Skin of body (tissue), 2 donors: ENCODE measurements around the gene ADCY1. TPM values are rescaled to one million over a fixed set of nuclear protein-coding genes. Genes with fewer than 3 reads are reported as not detected.

Source experiments
- DNase-seq: peaks from one replicate; lab custom pipeline; 2025; lab: John Stamatoyannopoulos, UW
- total RNA-seq: library from RNA; depleted of rRNA; stranded (reverse); fragments of >200 nt; gene quantifications from one replicate; pipeline ENCODE4 v1.2.3, GENCODE V29; 2014

ADCY1 gene
- total RNA-seq, 1 donor from 2014 or later: 5.7 TPM

DNA sequence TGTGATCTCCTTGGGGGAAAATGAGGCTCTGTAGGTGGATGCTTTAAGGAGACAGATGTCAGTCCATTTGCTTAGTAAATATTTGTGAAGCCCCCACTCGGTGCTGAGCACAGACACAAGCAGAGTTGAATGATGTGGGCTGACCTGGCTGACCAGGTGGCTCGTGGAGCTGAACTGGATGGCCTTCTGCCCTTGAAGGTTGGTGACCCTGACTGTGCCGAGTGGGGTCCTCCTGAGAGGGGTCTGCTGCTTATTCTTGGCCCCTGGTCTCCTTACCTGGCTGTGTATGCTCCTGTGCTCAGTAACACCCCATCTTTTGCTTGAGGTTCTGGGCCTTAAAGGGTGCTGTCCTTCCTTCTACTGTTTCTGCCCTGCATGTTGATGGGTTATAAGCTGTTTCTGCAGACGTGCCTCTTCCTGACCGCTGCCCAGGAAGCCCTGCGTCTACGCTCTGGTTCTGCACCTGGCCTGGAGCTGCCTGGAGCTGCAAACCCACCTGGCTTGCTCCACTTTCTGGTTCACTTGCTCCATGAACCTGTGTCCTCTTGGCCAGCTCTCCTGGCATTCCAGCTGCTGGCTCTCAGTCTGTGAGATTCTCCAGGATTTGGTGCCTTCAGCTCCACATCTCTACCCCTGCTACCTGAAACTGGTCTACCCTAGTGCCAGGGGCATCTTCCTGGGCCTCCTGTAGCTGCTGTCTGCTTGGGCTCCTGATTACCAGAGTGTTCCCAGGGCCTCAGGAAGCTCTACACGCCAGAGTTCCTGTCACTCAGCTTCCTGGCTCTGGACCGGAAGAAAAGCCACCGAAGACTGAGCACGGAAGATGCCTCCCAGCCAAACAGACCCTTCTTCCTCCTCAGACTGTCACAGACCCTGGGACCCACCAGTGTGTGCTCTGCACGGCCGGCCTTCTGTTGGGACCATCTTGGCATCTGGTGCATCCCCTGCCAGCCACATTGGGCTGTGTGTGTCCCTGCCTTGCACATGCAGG, 76.5 kb downstream of the ADCY1 start:
- no peak for DNase-seq

DNA sequence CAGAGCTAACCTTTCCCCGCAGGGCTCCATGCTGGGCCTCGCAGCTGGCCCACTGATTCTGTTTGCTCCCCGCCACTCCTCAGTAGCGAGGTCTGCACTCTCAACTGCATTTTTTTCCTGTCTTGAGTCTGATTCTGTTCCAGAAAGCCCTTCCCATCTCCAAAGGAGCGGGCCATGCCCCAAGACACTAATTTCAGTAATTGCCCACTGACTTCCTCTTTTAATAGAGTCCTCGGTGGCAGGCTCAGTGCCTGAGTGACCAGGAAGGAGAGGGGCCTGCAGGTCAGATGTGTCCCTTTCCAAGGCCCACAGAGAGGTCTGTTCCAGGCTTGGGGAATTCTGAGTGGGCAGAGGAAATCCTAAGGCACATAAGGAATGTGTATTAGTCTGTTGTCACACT, 77.4 kb downstream of the ADCY1 start:
- no peak for DNase-seq

- no peak for DNase-seq
Observed at GRCh38 chr7:45652630-45653029, 78.5 kb downstream of the ADCY1 start.

DNA sequence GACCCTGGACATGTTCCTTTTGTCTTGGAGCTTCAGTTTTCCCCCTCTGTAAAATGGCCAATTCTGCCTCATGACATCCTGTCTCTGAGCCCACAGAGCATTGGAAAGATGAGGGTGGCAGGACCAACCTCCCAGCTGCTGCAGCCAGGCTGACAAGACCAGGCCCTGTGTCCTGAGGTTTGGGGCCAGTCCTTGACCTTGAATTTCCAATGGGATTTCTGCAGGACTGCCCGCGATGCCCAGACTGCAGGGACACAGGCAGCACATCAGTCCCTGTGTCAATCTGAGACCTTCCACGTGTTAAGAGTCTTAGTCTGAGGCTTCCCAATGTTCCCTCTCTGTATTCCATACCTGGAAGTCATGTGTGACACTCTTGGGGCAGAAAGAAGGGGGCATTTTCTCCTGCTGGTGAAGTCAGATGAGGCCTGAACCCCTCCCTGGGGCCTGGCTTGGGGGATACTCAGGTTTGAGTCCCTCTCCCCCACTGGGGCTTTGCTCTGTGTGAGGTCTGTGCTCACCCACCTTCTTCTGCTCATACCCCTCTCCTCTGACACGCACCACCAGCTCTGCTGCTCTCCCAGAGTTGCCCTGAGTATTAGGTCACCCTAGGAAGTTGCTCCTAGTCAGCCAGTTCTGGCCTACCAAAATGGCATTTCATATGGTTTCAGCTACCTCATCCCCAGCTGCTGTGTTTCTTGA, 79.2 kb downstream of the ADCY1 start:
- no peak for DNase-seq

DNA sequence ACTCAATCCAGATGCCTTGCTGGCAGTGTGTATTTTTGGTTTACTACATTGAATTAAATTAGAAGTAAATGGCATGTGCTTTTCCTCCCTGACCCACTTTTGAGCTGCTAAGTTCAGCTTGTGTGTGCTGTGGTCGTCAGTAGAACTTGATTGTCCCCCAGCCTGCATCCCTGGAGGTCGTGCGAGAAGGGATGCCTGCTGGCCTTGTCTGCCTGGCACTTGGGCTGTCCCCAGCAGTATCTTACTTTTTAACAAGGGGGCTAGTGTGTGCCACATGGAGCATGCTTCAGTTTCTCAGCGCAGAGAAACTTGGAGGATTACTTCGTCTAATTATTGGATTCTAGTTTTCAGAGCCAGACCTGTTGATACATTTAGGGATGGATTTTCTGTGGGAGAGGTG, 80.2 kb downstream of the ADCY1 start:
- DNase-seq: no peak

DNA sequence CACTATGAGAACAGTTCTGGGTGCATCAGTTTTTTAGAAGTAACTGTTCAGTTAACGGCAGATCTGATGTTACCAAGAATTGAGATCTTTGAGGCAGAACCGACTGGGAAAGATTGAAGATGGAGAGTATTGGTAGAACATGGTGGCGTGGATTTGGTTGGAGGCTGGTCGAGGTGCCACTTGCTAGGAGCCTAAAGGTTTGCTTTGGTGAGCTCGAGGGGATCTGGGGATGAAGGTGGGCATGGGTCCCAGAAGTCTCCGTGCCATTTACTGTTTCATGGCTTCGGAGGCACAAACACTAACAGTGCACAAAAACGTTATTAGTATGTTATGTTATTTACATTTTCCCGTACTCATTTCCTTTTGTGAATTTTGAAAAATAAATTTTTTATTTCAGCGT, 81.4 kb downstream of the ADCY1 start:
- DNase-seq: no peak

DNA sequence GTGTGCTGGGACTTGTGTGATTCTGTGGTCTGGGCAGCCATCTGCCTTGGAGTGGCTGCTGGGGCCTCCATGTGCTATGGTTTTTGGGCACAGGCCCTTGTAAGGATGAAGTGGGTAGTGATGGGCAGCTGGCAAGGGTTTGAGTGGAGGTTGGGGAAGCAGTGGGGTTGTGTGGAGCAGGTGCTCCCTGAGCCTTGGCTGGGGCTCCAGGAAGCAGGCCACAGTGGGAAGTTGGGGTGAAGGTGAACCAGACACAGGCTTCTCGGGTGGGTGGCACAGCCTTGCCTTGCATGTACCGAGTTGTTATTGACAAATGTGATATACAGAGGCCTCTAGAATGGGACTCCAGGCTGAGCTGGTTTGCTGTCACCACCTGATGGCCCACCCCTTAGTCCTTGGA, 82.3 kb downstream of the ADCY1 start:
- no peak for DNase-seq

DNA sequence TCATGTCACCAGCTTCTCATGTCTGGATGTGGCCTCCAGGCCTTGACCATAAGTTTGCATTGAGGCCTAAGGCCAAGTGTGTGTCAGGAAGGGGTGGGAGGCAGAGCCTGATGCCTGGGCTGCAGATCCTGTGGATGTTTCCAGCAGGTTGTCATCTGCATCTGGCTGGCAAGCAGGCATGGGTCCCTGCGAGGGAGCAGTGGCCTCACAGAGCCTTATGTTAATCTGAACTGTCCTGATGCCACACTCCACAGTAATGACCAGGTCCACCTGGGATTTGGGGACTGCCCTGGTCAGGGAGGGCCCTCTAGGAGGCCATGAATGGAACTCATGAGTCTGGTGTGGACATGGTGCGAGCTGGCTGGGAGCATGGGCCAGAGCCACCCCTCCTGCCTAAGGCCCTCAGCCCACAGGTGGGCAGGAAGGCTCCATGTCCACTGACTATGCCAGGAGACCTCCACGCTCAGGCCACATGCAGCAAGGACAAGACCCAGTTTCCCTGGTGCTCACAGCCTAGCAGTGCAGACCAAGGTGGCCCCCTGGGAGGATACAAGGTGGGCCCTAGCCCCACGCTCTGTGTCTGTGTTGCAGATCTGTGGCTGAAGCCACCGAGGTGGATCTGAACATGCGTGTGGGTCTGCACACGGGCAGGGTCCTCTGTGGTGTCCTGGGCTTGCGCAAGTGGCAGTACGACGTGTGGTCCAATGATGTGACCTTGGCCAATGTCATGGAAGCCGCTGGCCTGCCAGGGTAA, 83.1 kb downstream of the ADCY1 start:
- DNase-seq: no peak

DNA sequence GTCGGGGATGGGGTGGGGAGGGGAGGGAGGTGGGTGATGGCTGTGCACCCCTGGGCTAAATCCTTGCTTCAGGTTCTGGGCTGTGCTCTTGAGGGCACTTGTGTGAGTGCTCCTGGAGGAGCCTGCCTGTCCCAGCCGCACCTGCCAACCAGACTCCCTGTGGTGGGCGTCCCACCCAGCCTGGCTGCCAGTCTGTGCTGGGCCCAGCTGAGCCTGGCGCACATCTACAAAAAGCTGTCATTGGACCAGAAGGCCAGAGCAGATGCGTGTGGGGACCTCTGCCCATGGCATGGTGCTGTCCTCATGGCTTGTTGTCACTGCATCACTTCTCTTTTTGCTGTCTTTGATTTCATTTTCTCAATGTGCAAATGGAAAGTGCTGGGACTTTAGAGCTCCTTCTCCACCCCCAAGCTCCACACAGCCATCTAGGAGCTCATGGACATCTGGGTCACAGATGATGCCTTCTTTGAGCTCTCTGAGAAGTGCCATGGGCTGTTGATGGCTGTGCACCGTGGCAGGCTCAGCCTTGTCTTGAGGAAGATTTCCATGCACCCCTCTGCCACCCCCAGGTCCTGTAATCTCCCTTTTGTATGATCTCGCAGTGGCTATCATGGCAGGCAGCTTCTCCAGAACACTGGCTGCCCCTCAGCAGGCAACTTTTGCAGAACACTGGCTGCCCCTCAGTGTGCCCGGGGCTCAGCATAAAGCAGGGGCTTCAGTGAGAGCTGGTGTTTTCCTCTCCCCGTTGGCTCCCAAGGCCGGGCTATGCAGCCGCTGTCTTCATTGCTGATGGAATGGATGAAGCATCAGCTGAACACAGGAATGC, 83.9 kb downstream of the ADCY1 start:
- DNase-seq: peak; percentile 69

DNA sequence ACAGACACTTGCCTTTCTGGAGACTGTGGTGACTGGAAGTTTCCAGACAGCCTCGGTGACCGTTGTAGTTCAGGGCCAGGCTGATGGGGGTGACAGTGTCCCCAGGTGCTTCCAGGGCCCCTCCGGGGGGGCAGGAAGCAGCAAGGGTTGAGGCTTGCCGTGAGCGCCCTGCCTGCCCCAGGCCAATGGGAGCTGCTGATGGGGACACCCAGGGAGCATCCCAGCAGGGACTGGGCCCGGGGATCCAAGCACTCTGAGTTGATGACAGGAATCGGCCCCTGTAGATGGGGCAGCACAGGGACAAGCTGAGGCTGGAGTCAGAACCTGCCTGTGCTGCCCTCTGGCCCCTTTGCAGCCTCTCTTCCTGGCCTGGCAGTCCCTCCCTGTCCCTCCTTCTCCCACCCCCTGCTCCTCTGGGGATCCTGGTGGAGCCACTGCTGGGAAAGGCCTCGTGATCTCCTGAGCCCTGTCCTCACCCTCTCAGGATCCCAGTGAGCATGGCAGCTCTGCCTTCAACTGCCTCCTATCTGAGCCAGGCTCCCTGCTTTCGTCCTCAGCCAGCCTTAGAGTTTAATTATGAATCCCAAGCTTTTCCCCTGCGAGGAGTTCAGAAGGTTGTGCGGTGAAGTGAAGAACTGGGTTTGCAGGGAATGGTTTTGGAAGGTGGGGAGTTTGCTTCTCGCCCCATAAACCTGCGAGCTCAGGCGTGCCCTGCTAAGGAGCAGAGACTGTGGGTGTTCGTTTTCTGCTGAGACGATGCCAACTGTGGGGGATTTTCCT, 84.7 kb downstream of the ADCY1 start:
- no peak for DNase-seq

- no peak for DNase-seq
Observed at GRCh38 chr7:45659496-45660139, 85.5 kb downstream of the ADCY1 start.

GRCh38 chr7:45660201-45660900, 86.2 kb downstream of the ADCY1 start:
- no peak for DNase-seq

GRCh38 chr7:45660901-45661211, 86.7 kb downstream of the ADCY1 start:
- DNase-seq: no peak

GRCh38 chr7:45661302-45661995, 87.3 kb downstream of the ADCY1 start:
- no peak for DNase-seq

GRCh38 chr7:45662018-45662417, 87.8 kb downstream of the ADCY1 start:
- DNase-seq: no peak

- no peak for DNase-seq
Observed at GRCh38 chr7:45662540-45663166, 88.5 kb downstream of the ADCY1 start.

- no peak for DNase-seq
Observed at GRCh38 chr7:45663167-45663921, 89.2 kb downstream of the ADCY1 start.
